WI38 (cell line): Measurements from ENCODE around the gene RAB6B.

Source experiments
- H3K4me3 ChIP-seq: 2 replicates; pipeline ENCODE4 v1.5.1; 2011; ENCODE audit warnings: low read depth, mild to moderate bottlenecking, control low read depth, low read length
- TF ChIP-seq, protein P1 (sequence below): IDR thresholded peaks from 2 replicates; pipeline ENCODE4 v1.5.1; 2012; ENCODE audit warnings: low read depth, mild to moderate bottlenecking, control low read depth, low read length

The RAB6B gene

GRCh38 chr3:133872781-133873180 lies 22.9 kb downstream of the RAB6B start:
- TF ChIP-seq, protein P1, sequence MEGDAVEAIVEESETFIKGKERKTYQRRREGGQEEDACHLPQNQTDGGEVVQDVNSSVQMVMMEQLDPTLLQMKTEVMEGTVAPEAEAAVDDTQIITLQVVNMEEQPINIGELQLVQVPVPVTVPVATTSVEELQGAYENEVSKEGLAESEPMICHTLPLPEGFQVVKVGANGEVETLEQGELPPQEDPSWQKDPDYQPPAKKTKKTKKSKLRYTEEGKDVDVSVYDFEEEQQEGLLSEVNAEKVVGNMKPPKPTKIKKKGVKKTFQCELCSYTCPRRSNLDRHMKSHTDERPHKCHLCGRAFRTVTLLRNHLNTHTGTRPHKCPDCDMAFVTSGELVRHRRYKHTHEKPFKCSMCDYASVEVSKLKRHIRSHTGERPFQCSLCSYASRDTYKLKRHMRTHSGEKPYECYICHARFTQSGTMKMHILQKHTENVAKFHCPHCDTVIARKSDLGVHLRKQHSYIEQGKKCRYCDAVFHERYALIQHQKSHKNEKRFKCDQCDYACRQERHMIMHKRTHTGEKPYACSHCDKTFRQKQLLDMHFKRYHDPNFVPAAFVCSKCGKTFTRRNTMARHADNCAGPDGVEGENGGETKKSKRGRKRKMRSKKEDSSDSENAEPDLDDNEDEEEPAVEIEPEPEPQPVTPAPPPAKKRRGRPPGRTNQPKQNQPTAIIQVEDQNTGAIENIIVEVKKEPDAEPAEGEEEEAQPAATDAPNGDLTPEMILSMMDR, result no peak
- no peak overlapping the region for H3K4me3 ChIP-seq

DNA sequence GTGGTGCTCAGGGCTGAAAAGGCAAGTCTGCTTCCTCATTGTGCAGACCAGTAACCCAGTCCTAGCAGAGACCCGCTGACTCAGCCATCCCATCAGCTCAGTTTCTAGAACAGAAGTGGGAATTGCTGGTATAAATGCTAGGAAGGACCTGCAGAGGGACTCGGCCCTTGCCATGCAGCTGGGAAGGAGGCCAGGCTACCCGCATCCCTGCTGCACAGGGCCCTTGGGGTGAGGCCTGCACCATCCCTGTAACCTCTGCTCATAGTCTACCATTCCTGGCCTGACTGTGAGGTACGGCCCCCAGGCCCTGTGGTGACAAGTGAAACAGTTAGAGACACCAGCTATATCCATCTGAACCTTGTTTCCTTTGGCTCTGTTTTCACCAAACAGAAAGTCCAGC lies 23.5 kb downstream of the RAB6B start:
- no peak overlapping the region for H3K4me3 ChIP-seq
- TF ChIP-seq, protein P1, result no peak

GRCh38 chr3:133871368-133872090 lies 24.2 kb downstream of the RAB6B start:
- TF ChIP-seq, protein P1, result no peak
- no peak overlapping the region for H3K4me3 ChIP-seq

GRCh38 chr3:133870822-133871221 lies 24.9 kb downstream of the RAB6B start:
- TF ChIP-seq, protein P1, result no peak
- no peak overlapping the region for H3K4me3 ChIP-seq

- TF ChIP-seq, protein P1, result no peak
- no peak overlapping the region for H3K4me3 ChIP-seq
Observed at GRCh38 chr3:133869586-133869985, 26.1 kb downstream of the RAB6B start.

GRCh38 chr3:133868758-133869475 lies 26.8 kb downstream of the RAB6B start:
- TF ChIP-seq, protein P1, result no peak

DNA sequence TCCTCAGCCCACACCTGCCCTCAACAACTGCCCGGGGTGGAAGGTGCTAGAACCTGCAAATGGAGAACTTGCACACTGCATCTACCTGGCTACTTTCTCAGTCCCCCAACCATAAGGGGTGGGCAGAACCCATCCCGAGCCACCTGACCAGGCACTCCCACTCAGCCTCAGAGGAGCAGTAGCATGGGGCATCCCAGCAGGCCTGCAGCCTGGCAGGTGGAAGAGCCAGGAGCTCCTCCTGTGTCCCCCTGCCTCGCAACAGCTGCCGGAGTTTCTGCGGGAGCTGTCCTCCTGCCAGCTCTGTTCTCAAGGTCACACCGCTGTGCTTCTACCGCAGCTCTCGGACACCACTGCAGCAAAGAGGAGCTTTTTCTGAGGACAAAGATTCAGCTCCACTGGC lies 27.5 kb downstream of the RAB6B start:
- TF ChIP-seq, protein P1, result no peak
- H3K4me3 ChIP-seq, result no peak overlapping the region

More at GRCh38 chr3:133868758-133869475, 26.8 kb downstream of the RAB6B start:
- no peak overlapping the region for H3K4me3 ChIP-seq
